Peyer's patch (tissue), 4 donors: Measurements from ENCODE around the gene SLC35E2B.

Experiments
- CTCF ChIP-seq, 6 experiments: fragments of 450-650 bp in 4 of 6; fragments of 200-600 bp in 2 of 6; sonication (generic) in 1 of 6; IDR thresholded peaks; one replicate each; pipeline ENCODE4 v1.5.1; 2017 to 2019; ENCODE audit warnings: antibody characterized with exemption in 6 of 6, mild to moderate bottlenecking in 3 of 6, moderate library complexity in 1 of 6
- POLR2A ChIP-seq, 2 donors: fragments of 450-650 bp; IDR thresholded peaks; one replicate each; pipeline ENCODE4 v1.5.1; 2017; ENCODE audit warnings: antibody characterized with exemption in 2 of 2, mild to moderate bottlenecking in 2 of 2, moderate library complexity in 2 of 2

- peak in 1 of 6 experiments; percentile 15 for TF ChIP-seq CTCF (IDR thresholded peaks at IDR 0.05)
- no peak for TF ChIP-seq POLR2A (IDR thresholded peaks at IDR 0.05)
These were observed 72.7 kb downstream of the SLC35E2B start for GRCh38 chr1:1619917-1620361.
